Endothelial cell (in vitro differentiated cells): ENCODE results near the gene DYRK4. TPM values are rescaled to one million over a fixed set of nuclear protein-coding genes. Genes with fewer than 3 reads are reported as not detected.
A peak's percentile ranks its signal among the peaks of the same experiment; 100 is the strongest.

Experiments used
- DNase-seq: peaks from one replicate; pipeline ENCODE4 v3.0.0; 2021; ENCODE audit warnings: low spot score
- H3K27ac Mint-ChIP-seq: one replicate; pipeline ENCODE4 v1.8.0; 2021; ENCODE audit warnings: mixed read lengths, inconsistent platforms; ENCODE audit not compliant: unreplicated experiment
- H3K27me3 Mint-ChIP-seq: one replicate; pipeline ENCODE4 v1.8.0; 2021; ENCODE audit warnings: mild to moderate bottlenecking, moderate library complexity, mixed read lengths, inconsistent platforms; ENCODE audit not compliant: unreplicated experiment
- H3K36me3 Mint-ChIP-seq: one replicate; pipeline ENCODE4 v1.8.0; 2021; ENCODE audit warnings: mild to moderate bottlenecking, low read depth, mixed read lengths, inconsistent platforms; ENCODE audit not compliant: unreplicated experiment
- H3K4me1 Mint-ChIP-seq: one replicate; pipeline ENCODE4 v1.8.0; 2021; ENCODE audit warnings: mild to moderate bottlenecking, mixed read lengths, inconsistent platforms; ENCODE audit not compliant: unreplicated experiment
- H3K4me3 Mint-ChIP-seq: one replicate; pipeline ENCODE4 v1.8.0; 2021; ENCODE audit warnings: mild to moderate bottlenecking, mixed read lengths, inconsistent platforms; ENCODE audit not compliant: unreplicated experiment
- H3K9me3 Mint-ChIP-seq: one replicate; pipeline ENCODE4 v1.8.0; 2021; ENCODE audit warnings: mixed read lengths, inconsistent platforms; ENCODE audit not compliant: unreplicated experiment
- total RNA-seq: library from RNA; stranded (reverse); fragmentation: NEBNext Ultra II Directional; extraction: Animal tissue kit (Norgen Biotek cat#: 25700); gene quantifications from one replicate; pipeline ENCODE4 v1.2.1, GENCODE V29; 2021; ENCODE audit not compliant: unreplicated experiment
- TF ChIP-seq, protein P1 (sequence below): fragments of 200-600 bp; sonication (generic); IDR thresholded peaks from one replicate; pipeline ENCODE4 v1.5.0; 2021; ENCODE audit warnings: antibody characterized with exemption; ENCODE audit not compliant: unreplicated experiment

Gene DYRK4
- total RNA-seq, 1 donor from 2014 or later: 188 TPM

DNA sequence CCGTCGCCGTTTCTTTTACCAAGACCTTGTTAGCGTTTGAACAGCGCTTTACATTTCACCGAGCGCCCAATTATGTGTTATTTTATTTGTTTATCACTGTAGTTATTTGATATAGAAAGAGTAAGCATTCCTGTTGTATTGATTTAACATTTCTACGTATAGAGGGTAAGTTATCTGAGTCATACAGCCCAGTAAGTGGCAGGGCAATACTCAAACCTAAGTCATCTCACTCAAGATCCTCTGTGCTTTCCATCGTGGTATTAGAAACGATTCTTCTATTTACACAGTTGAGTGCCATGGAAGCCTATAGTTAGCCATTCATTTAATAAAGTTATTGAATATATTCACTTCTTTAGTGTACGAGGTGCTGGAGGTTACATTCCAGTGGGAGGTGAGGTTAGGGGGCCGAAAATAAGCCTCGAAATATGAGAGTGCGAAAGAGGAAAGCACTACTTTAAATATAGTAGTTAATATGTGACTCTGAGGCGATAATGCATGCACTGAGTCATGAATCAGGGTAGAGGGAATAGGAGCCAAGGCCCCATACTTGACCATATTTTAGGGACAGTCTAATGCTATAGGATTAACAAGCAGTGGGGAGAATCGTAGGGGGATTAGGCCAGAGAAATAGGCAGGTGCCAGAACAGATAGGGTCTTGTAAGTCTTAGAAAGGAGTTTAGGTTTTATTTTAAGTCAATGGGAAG, 22.7 kb upstream of the DYRK4 start:
- H3K27ac Mint-ChIP-seq: peak overlapping the region; percentile 97

DNA sequence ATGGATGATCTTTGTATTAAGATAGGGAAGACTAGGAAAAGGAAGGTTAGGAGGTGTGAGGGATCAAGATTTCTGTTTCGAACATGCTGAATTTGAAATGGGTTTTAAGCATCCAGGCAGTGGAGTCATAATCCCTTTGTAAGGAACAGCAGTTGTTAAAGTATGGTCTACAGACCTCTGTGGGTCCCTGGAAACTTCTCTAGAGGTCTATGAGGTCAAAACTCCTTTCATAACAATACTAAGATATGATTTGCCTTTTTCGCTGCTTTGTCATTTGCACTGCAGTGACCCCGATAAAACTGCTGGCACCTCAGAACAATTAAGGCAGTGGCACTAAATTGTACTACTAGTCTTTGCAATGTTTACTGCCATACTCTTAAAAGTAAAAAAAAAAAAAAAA, 21.8 kb upstream of the DYRK4 start:
- TF ChIP-seq, protein P1, sequence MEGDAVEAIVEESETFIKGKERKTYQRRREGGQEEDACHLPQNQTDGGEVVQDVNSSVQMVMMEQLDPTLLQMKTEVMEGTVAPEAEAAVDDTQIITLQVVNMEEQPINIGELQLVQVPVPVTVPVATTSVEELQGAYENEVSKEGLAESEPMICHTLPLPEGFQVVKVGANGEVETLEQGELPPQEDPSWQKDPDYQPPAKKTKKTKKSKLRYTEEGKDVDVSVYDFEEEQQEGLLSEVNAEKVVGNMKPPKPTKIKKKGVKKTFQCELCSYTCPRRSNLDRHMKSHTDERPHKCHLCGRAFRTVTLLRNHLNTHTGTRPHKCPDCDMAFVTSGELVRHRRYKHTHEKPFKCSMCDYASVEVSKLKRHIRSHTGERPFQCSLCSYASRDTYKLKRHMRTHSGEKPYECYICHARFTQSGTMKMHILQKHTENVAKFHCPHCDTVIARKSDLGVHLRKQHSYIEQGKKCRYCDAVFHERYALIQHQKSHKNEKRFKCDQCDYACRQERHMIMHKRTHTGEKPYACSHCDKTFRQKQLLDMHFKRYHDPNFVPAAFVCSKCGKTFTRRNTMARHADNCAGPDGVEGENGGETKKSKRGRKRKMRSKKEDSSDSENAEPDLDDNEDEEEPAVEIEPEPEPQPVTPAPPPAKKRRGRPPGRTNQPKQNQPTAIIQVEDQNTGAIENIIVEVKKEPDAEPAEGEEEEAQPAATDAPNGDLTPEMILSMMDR: no peak
- no peak overlapping the region for H3K27ac Mint-ChIP-seq
- H3K27me3 Mint-ChIP-seq: peaks cover 2% of the 10 kb centered on the region
- H3K9me3 Mint-ChIP-seq: no peaks in the 10 kb centered on the region
- DNase-seq: no peak
- no peaks in the 10 kb centered on the region for H3K36me3 Mint-ChIP-seq
- H3K4me1 Mint-ChIP-seq: peaks cover 8% of the 10 kb centered on the region
- peak overlapping the region; percentile 97 for H3K4me3 Mint-ChIP-seq

More for the DNA sequence above, 22.7 kb upstream of the DYRK4 start:
- no peaks in the 10 kb centered on the region for H3K36me3 Mint-ChIP-seq
- H3K4me1 Mint-ChIP-seq: peaks cover 8% of the 10 kb centered on the region
- peaks cover 2% of the 10 kb centered on the region for H3K27me3 Mint-ChIP-seq
- no peaks in the 10 kb centered on the region for H3K9me3 Mint-ChIP-seq
- TF ChIP-seq, protein P1: no peak
- DNase-seq: no peak
- peak overlapping the region; percentile 97 for H3K4me3 Mint-ChIP-seq

DNA sequence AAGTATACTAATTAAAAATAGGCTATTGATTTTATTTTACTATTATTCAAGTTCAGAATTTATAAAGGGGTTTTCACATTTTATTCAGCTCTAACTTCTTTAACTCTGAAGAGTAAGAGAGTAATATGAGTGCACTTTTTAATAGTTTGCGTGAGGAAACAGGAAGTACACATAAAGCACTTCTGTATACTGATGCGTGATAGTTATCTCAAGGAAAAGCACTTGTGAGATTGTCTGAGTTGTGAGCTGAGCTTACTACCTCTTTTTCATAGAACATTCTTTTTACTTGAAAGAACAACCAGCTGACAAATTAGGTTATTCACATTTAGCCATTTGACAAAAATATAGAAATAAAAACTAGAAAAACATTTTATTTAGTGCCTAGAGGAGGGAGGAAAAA, 21.4 kb upstream of the DYRK4 start:
- DNase-seq: no peak
- Mint-ChIP-seq H3K9me3 (no peaks in the 10 kb centered on the region), H3K4me1 (peaks cover 8% of the 10 kb centered on the region), H3K36me3 (no peaks in the 10 kb centered on the region), H3K4me3 (no peak overlapping the region), H3K27ac (no peak overlapping the region), H3K27me3 (peaks cover 2% of the 10 kb centered on the region)
- TF ChIP-seq, protein P1: no peak

GRCh38 chr12:4545195-4545594, 16.8 kb upstream of the DYRK4 start:
- Mint-ChIP-seq H3K36me3 (no peaks in the 10 kb centered on the region), H3K4me1 (no peaks in the 10 kb centered on the region), H3K9me3 (no peaks in the 10 kb centered on the region), H3K27me3 (no peaks in the 10 kb centered on the region), H3K4me3 (no peak overlapping the region), H3K27ac (peak overlapping the region; percentile 64)
- TF ChIP-seq, protein P1: no peak
- no peak for DNase-seq

GRCh38 chr12:4552191-4552590, 9.8 kb upstream of the DYRK4 start:
- no peaks in the 10 kb centered on the region for H3K4me1 Mint-ChIP-seq
- TF ChIP-seq, protein P1: no peak
- no peaks in the 10 kb centered on the region for H3K36me3 Mint-ChIP-seq
- H3K4me3 Mint-ChIP-seq: no peak overlapping the region
- no peak overlapping the region for H3K27ac Mint-ChIP-seq
- no peaks in the 10 kb centered on the region for H3K27me3 Mint-ChIP-seq
- H3K9me3 Mint-ChIP-seq: no peaks in the 10 kb centered on the region
- no peak for DNase-seq
